K562 (cell line): Measurements from ENCODE around the gene CCDC7.

Experiments
- EP300 ChIP-seq: IDR thresholded peaks from 2 replicates; pipeline ENCODE4 v1.6.1; 2012; ENCODE audit warnings: low read length, improper control_type of control experiment
- EZH2 ChIP-seq: IDR thresholded peaks from 2 replicates; pipeline ENCODE4 v1.6.1; 2012; ENCODE audit warnings: low read depth, mild to moderate bottlenecking, inconsistent platforms, low read length, borderline replicate concordance
- OTX1 ChIP-seq: fragments of 450-650 bp; formaldehyde crosslinking; IDR thresholded peaks from 2 replicates; pipeline ENCODE4 v1.4.0; 2022; ENCODE audit warnings: mild to moderate bottlenecking
- POLR2AphosphoS5 ChIP-seq: IDR thresholded peaks from 2 replicates; pipeline ENCODE4 v1.6.1; 2011; ENCODE audit warnings: mild to moderate bottlenecking, low read depth, low read length, moderate library complexity; ENCODE audit not compliant: control insufficient read depth, insufficient read depth
- TAF1 ChIP-seq: IDR thresholded peaks from 2 replicates; pipeline ENCODE4 v1.6.1; 2011; ENCODE audit warnings: mild to moderate bottlenecking, low read length, moderate library complexity; ENCODE audit not compliant: insufficient read depth, control insufficient read depth, severe bottlenecking; ENCODE audit errors: extremely low read depth
- ZNF24 ChIP-seq: fragments of 450-650 bp; IDR thresholded peaks from 2 replicates; pipeline ENCODE4 v1.6.1; 2016
- ZNF695 ChIP-seq: fragments of 450-650 bp; formaldehyde crosslinking; IDR thresholded peaks from 2 replicates; pipeline ENCODE4 v1.4.0; 2020; ENCODE audit warnings: mild to moderate bottlenecking, moderate library complexity
- TF ChIP-seq, protein P1 (sequence below), 3 experiments: IDR thresholded peaks in 2 of 3; conservative IDR thresholded peaks in 1 of 3; 2 replicates each; pipeline ENCODE4 v1.5.1; 2011 to 2012; ENCODE audit warnings: low read length in 3 of 3, mild to moderate bottlenecking in 3 of 3, control low read depth in 2 of 3, improper control_type of control experiment in 1 of 3, inconsistent platforms in 1 of 3, low read depth in 1 of 3, mixed read lengths in 1 of 3, moderate library complexity in 1 of 3; ENCODE audit not compliant: insufficient read depth in 2 of 3

DNA sequence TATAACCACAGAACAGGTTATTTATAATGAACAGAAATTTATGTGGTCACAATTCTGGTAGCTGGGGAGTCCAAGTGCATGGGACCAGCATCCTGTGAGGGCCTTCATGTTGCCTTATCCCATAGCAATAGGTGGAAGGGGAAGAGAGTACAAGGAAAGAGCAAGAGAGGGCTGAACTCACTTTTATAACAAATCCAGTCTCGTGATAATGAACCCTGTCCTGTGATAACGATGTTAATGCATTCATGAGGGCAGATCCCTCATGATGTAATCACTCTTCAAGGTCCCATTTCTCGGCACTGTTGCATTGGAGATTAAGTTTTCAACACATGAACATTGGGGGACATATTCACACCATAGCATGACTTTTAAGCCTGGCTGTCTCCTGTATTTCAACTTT is 27.4 kb upstream of the CCDC7 start:
- TF ChIP-seq ZNF24 = no peak
- TF ChIP-seq, protein P1, sequence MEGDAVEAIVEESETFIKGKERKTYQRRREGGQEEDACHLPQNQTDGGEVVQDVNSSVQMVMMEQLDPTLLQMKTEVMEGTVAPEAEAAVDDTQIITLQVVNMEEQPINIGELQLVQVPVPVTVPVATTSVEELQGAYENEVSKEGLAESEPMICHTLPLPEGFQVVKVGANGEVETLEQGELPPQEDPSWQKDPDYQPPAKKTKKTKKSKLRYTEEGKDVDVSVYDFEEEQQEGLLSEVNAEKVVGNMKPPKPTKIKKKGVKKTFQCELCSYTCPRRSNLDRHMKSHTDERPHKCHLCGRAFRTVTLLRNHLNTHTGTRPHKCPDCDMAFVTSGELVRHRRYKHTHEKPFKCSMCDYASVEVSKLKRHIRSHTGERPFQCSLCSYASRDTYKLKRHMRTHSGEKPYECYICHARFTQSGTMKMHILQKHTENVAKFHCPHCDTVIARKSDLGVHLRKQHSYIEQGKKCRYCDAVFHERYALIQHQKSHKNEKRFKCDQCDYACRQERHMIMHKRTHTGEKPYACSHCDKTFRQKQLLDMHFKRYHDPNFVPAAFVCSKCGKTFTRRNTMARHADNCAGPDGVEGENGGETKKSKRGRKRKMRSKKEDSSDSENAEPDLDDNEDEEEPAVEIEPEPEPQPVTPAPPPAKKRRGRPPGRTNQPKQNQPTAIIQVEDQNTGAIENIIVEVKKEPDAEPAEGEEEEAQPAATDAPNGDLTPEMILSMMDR (IDR thresholded peaks at IDR 0.05 in 2 of 3, conservative IDR thresholded peaks at IDR 0.05 in 1 of 3; ENCODE audit: insufficient read depth in 2 of 3, low read depth in 1 of 3, low read length in 3 of 3) = no peak
- no peak for TF ChIP-seq EP300
- no peak for TF ChIP-seq TAF1
- no peak for TF ChIP-seq ZNF695 (CRISPR knock-in tag)
- no peak for TF ChIP-seq OTX1 (CRISPR knock-in tag)
- TF ChIP-seq POLR2AphosphoS5 = no peak
- TF ChIP-seq EZH2 = no peak
